MM.1S (cell line): ENCODE data around the gene WDR5B.

Experiments
- EZH2 ChIP-seq: fragments of 300-600 bp; sonication (generic); optimal IDR thresholded peaks from 2 replicates; pipeline ENCODE3; 2017; ENCODE audit warnings: low read depth, mild to moderate bottlenecking, antibody characterized with exemption, low read length, mixed read lengths
- TF ChIP-seq, protein P1 (sequence below): fragments of 300-600 bp; sonication (generic); IDR thresholded peaks from 2 replicates; pipeline ENCODE4 v1.5.1; 2016; ENCODE audit warnings: antibody characterized with exemption, low read length, mixed read lengths

DNA sequence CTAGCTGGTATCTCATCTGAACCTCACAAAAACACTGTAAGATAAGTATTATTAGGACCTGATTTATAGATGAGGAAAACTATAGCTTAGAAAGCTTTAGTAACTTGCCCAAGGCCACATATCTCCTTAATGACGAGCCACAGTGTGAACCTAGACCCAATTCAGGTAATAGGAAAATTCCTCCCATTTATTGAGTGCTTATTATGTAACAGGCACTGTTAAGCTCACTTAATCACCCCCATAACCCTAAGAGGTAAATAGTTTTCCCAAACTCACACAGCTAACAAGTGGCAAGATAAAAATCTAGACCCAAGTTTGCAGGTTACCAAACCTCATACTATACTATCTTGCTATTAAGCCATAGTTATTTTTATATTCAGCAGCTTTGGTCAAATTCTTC is 7.9 kb downstream of the WDR5B start:
- TF ChIP-seq, protein P1, sequence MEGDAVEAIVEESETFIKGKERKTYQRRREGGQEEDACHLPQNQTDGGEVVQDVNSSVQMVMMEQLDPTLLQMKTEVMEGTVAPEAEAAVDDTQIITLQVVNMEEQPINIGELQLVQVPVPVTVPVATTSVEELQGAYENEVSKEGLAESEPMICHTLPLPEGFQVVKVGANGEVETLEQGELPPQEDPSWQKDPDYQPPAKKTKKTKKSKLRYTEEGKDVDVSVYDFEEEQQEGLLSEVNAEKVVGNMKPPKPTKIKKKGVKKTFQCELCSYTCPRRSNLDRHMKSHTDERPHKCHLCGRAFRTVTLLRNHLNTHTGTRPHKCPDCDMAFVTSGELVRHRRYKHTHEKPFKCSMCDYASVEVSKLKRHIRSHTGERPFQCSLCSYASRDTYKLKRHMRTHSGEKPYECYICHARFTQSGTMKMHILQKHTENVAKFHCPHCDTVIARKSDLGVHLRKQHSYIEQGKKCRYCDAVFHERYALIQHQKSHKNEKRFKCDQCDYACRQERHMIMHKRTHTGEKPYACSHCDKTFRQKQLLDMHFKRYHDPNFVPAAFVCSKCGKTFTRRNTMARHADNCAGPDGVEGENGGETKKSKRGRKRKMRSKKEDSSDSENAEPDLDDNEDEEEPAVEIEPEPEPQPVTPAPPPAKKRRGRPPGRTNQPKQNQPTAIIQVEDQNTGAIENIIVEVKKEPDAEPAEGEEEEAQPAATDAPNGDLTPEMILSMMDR: no peak
- no peak for TF ChIP-seq EZH2
